K562 (cell line): ENCODE results near the gene ARHGEF4. TPM values are rescaled to one million over a fixed set of nuclear protein-coding genes. Genes with fewer than 3 reads are reported as not detected.

ENCODE experiments used
- BCL6 ChIP-seq: fragments of 250-450 bp; sonication (Bioruptor Pico); IDR thresholded peaks from 2 replicates; pipeline ENCODE4 v1.4.0; 2020
- CHD4 ChIP-seq: fragments of 200-600 bp; sonication (generic); IDR thresholded peaks from 3 replicates; pipeline ENCODE4 v1.6.1; 2012; ENCODE audit warnings: low read depth, mild to moderate bottlenecking, mixed read lengths, low read length, inconsistent platforms; ENCODE audit not compliant: insufficient read depth, insufficient replicate concordance, poor library complexity, severe bottlenecking
- FOXM1 ChIP-seq, 2 experiments: fragments of 450-650 bp in 1 of 2; sonication (generic) in 1 of 2; formaldehyde crosslinking in 1 of 2; IDR thresholded peaks; 2 replicates each; pipeline versions ENCODE4 v1.6.1 to v1.9.0; 2017 to 2022; ENCODE audit warnings: low read depth in 2 of 2, mild to moderate bottlenecking in 2 of 2, missing genetic modification reagents in 1 of 2, moderate library complexity in 1 of 2
- FUS ChIP-seq: fragments of 200-400 bp; formaldehyde crosslinking; optimal IDR thresholded peaks from 2 replicates; pipeline ENCODE3; 2017; ENCODE audit warnings: low read depth, low read length
- KAT8 ChIP-seq: fragments of 450-650 bp; IDR thresholded peaks from 2 replicates; pipeline ENCODE4 v1.6.1; 2016; ENCODE audit warnings: low read depth, mild to moderate bottlenecking
- MAFK ChIP-seq: IDR thresholded peaks from 2 replicates; pipeline ENCODE4 v1.6.1; 2011; ENCODE audit warnings: low read length, improper control_type of control experiment
- NBN ChIP-seq: fragments of 450-650 bp; IDR thresholded peaks from 2 replicates; pipeline ENCODE4 v1.6.1; 2016; ENCODE audit warnings: low read depth, mild to moderate bottlenecking
- NCOA1 ChIP-seq: fragments of 450-650 bp; IDR thresholded peaks from 2 replicates; pipeline ENCODE4 v1.6.1; 2016; ENCODE audit warnings: low read depth
- NR2F6 ChIP-seq: fragments of 450-650 bp; formaldehyde crosslinking; IDR thresholded peaks from 2 replicates; pipeline ENCODE4 v1.4.0; 2020; ENCODE audit warnings: mild to moderate bottlenecking
- PCBP2 ChIP-seq: fragments of 200-400 bp; formaldehyde crosslinking; IDR thresholded peaks from 2 replicates; pipeline ENCODE4 v1.6.1; 2018; ENCODE audit warnings: low read length, low read depth, mild to moderate bottlenecking, moderate library complexity; ENCODE audit not compliant: poor library complexity, severe bottlenecking
- PPARD ChIP-seq: fragments of 250-450 bp; sonication (Bioruptor Pico); IDR thresholded peaks from 2 replicates; pipeline ENCODE4 v1.8.0; 2022; ENCODE audit warnings: inconsistent platforms, mild to moderate bottlenecking, moderate library complexity
- RNF2 ChIP-seq: sonication (generic); IDR thresholded peaks from 2 replicates; pipeline ENCODE4 v1.6.1; 2016
- SP1 ChIP-seq: sonication (generic); formaldehyde crosslinking; IDR thresholded peaks from 2 replicates; pipeline ENCODE4 v1.8.1; 2022; ENCODE audit warnings: mild to moderate bottlenecking, missing genetic modification reagents
- SRSF7 ChIP-seq: fragments of 200-400 bp; formaldehyde crosslinking; optimal IDR thresholded peaks from 2 replicates; pipeline ENCODE3; 2017; ENCODE audit warnings: mild to moderate bottlenecking, low read depth, low read length
- TSC22D4 ChIP-seq: fragments of 450-650 bp; IDR thresholded peaks from 2 replicates; pipeline ENCODE4 v1.6.1; 2016; ENCODE audit warnings: missing genetic modification characterization, missing biosample characterization, control low read depth
- ZNF133 ChIP-seq: fragments of 250-450 bp; sonication (Bioruptor Pico); IDR thresholded peaks from 2 replicates; pipeline ENCODE4 v1.4.0; 2020; ENCODE audit warnings: mild to moderate bottlenecking
- ZNF146 ChIP-seq: IDR thresholded peaks from one replicate; pipeline ENCODE4 v1.6.1; 2018; ENCODE audit warnings: missing compliant biosample characterization; ENCODE audit not compliant: unreplicated experiment
- ZNF316 ChIP-seq: fragments of 450-650 bp; IDR thresholded peaks from 2 replicates; pipeline ENCODE4 v1.6.1; 2016
- polyA plus RNA-seq, 8 experiments: library from polyadenylated mRNA; depleted of rRNA in 4 of 8; stranded (reverse) in 5 of 8; unstranded in 3 of 8; fragments of >200 nt; fragmentation: Nextera tagmentation in 2 of 8; fragmentation: Illumina TruSeq in 1 of 8; extraction: Ambion mirVana in 2 of 8; extraction: Trizol in 1 of 8; gene quantifications; 2 replicates each; pipeline versions ENCODE4 v1.2.1 to v1.2.3, GENCODE V29; 2011 to 2014; ENCODE audit warnings: inconsistent platforms in 1 of 8, missing spikeins in 1 of 8
- total RNA-seq, 7 experiments: library from RNA; depleted of rRNA in 6 of 7; stranded (reverse); fragments of >200 nt in 6 of 7; fragmentation: Illumina TruSeq in 2 of 7; extraction: Trizol in 2 of 7; gene quantifications; 2 replicates each; pipeline versions ENCODE4 v1.2.1 to v1.2.3, GENCODE V29; 2011 to 2021; ENCODE audit warnings: low replicate concordance in 1 of 7
- TF ChIP-seq, protein P1 (sequence below): fragments of 250-450 bp; sonication (Bioruptor Pico); IDR thresholded peaks from 2 replicates; pipeline ENCODE4 v1.5.0; 2021
- TF ChIP-seq, protein P2 (sequence below): sonication (generic); formaldehyde crosslinking; IDR thresholded peaks from 2 replicates; pipeline ENCODE4 v1.8.1; 2023; ENCODE audit warnings: mild to moderate bottlenecking, missing genetic modification reagents

Gene ARHGEF4
- total and polyA plus RNA-seq, 9 of the 15 experiments (the other 6 are each of a cell fraction or from before 2014, with no cell fraction given) = not detected

DNA sequence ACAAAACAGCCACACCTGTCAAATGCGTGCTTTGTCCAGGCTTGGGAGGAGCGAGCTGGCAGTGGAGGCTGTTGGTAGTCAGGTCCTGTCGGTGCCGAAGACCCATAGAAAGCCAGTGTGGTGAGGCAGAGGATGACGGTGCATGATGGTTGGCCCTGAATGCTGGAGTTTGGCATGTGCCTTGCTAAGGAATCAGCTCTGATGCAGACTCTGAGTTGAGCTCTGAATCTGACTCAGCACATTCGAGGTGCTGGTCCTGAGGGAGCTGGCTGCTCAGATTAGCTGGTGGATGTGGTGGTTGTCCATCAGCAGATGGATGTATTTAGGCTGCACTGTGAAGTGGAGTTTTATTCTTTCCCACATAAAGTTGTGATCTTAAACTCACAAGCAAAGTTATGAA is 111.3 kb downstream of the ARHGEF4 start (continued):
- TF ChIP-seq PCBP2 (no peak), PPARD (no peak), ZNF316 (peak; percentile 94), CHD4 (no peak), SP1 (CRISPR knock-in tag) (no peak), FOXM1 (IDR thresholded peaks at IDR 0.05; ENCODE audit: low read depth) (no peak), FOXM1 (CRISPR knock-in tag; IDR thresholded peaks at IDR 0.05; ENCODE audit: low read depth) (no peak), NR2F6 (no peak), KAT8 (no peak), TSC22D4 (tag) (no peak), BCL6 (CRISPR knock-in tag) (no peak), FUS (no peak), ZNF133 (CRISPR knock-in tag) (no peak), ZNF146 (no peak), NBN (no peak), MAFK (peak; percentile 54; the same call in 1 of the 2 replicates), RNF2 (no peak), SRSF7 (no peak), NCOA1 (no peak)
- TF ChIP-seq, protein P1, sequence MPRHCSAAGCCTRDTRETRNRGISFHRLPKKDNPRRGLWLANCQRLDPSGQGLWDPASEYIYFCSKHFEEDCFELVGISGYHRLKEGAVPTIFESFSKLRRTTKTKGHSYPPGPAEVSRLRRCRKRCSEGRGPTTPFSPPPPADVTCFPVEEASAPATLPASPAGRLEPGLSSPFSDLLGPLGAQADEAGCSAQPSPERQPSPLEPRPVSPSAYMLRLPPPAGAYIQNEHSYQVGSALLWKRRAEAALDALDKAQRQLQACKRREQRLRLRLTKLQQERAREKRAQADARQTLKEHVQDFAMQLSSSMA (CRISPR knock-in tag) = no peak
- TF ChIP-seq, protein P2, sequence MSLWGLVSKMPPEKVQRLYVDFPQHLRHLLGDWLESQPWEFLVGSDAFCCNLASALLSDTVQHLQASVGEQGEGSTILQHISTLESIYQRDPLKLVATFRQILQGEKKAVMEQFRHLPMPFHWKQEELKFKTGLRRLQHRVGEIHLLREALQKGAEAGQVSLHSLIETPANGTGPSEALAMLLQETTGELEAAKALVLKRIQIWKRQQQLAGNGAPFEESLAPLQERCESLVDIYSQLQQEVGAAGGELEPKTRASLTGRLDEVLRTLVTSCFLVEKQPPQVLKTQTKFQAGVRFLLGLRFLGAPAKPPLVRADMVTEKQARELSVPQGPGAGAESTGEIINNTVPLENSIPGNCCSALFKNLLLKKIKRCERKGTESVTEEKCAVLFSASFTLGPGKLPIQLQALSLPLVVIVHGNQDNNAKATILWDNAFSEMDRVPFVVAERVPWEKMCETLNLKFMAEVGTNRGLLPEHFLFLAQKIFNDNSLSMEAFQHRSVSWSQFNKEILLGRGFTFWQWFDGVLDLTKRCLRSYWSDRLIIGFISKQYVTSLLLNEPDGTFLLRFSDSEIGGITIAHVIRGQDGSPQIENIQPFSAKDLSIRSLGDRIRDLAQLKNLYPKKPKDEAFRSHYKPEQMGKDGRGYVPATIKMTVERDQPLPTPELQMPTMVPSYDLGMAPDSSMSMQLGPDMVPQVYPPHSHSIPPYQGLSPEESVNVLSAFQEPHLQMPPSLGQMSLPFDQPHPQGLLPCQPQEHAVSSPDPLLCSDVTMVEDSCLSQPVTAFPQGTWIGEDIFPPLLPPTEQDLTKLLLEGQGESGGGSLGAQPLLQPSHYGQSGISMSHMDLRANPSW (CRISPR knock-in tag) = no peak
